DND-41 (cell line): Measurements from ENCODE around the gene ZFPM1.

Experiments
- CTCF ChIP-seq: IDR thresholded peaks from 2 replicates; pipeline ENCODE4 v1.5.1; 2012; ENCODE audit warnings: borderline replicate concordance, low read length, moderate library complexity, mild to moderate bottlenecking; ENCODE audit not compliant: poor library complexity, severe bottlenecking; ENCODE audit errors: extremely low read depth
- EZH2 ChIP-seq: IDR thresholded peaks from 3 replicates; pipeline ENCODE4 v1.6.1; 2012; ENCODE audit warnings: borderline replicate concordance, low read depth, mild to moderate bottlenecking, moderate library complexity, low read length, inconsistent platforms; ENCODE audit not compliant: severe bottlenecking

GRCh38 chr16:88539261-88539651 is 86.2 kb downstream of the ZFPM1 start:
- no peak for TF ChIP-seq CTCF
- no peak for TF ChIP-seq EZH2
